Measurements from ENCODE around the gene ADCY6.

DNA sequence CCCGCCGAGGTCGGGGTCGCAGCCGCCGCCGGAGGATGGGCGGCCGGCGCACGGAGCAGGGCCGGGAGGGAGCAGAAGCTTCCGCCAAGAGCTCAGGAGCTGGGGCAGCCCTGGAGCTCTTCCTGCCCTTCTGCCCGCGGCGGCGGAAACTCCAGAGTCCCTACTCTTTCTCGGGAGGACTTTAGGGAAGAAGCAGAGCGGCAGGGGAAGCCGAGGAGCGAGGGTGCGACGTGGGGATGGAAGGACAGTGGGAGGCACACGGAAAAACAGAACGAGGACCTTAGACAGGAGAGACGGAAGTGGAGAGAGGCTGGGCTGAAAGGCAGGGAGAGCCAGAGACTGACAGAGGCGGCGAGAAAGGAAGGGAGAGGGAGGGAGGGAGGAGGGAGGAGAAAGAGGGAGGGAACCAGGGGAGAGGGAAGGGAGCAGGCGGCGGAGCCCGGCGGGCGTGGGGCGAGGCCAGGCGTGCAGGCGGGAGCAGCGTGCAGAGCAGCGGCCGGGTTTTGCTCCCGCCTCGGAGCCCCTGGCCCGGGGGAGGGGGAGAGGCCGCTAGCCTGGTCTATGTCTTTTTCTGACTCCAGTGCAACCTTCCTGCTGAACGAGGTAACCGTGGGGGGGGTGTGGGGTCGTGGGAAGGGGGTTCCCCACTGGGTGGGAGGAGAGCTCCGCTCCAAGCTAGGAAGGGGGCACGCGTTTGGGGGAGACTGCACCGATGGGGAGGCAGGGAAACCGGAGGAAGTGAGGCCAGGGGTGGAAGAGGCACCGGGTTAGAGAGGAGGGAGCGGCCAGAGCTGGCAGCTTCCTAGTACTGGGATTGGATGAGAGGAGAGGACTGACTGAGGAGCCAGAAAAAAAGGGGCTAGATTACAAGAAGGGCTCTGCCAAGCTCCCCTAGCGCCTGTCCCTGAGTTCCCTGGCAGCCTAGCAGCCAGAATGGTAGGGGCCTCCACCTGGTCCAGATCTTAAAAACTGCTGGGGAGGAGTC lies 26.5 kb upstream of the ADCY6 start:
- TF ChIP-seq, protein P1, sequence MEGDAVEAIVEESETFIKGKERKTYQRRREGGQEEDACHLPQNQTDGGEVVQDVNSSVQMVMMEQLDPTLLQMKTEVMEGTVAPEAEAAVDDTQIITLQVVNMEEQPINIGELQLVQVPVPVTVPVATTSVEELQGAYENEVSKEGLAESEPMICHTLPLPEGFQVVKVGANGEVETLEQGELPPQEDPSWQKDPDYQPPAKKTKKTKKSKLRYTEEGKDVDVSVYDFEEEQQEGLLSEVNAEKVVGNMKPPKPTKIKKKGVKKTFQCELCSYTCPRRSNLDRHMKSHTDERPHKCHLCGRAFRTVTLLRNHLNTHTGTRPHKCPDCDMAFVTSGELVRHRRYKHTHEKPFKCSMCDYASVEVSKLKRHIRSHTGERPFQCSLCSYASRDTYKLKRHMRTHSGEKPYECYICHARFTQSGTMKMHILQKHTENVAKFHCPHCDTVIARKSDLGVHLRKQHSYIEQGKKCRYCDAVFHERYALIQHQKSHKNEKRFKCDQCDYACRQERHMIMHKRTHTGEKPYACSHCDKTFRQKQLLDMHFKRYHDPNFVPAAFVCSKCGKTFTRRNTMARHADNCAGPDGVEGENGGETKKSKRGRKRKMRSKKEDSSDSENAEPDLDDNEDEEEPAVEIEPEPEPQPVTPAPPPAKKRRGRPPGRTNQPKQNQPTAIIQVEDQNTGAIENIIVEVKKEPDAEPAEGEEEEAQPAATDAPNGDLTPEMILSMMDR (conservative IDR thresholded peaks at IDR 0.05): no peak
- no peak for TF ChIP-seq EZH2 (IDR thresholded peaks at IDR 0.05; ENCODE audit: low read depth)
